CD4-positive, alpha-beta T cell (primary cell): ENCODE results near the gene TTC39B. TPM values are rescaled to one million over a fixed set of nuclear protein-coding genes. Genes with fewer than 3 reads are reported as not detected.

Experiments
- ATAC-seq: fragments of 200-7000 bp; cut with Tn5 transposase; one replicate; pipeline ENCODE4 v1.10.0; 2022; ENCODE audit warnings: mild to moderate bottlenecking; ENCODE audit not compliant: poor library complexity
- CTCF ChIA-PET: fragments of 350-600 bp; sonication (Branson Sonifier 250); formaldehyde crosslinking; loops from one replicate; lab custom pipeline; 2021; ENCODE audit warnings: antibody characterized with exemption, inconsistent platforms; lab: Charles Lee
- POLR2A ChIA-PET: fragments of 350-600 bp; sonication (Branson Sonifier 250); formaldehyde crosslinking; loops from one replicate; lab custom pipeline; 2021; ENCODE audit warnings: antibody characterized with exemption, inconsistent platforms; lab: Charles Lee
- DNase-seq, 14 experiments: peaks; one replicate each; pipeline ENCODE4 v3.0.0-alpha.2; 2013 to 2020; ENCODE audit warnings: mixed read lengths in 2 of 14
- H3K27ac ChIP-seq, 2 donors: one replicate each; pipeline versions ENCODE4 v1.5.1 to v1.7.0; 2013; ENCODE audit warnings: low read length in 2 of 2, low read depth in 1 of 2, mild to moderate bottlenecking in 1 of 2
- H3K27me3 ChIP-seq, 2 experiments: 1 replicate in 1 of 2; 2 replicates in 1 of 2; pipeline versions ENCODE4 v1.6.1 to v1.7.0; 2013; ENCODE audit warnings: low read length in 2 of 2, control low read depth in 1 of 2, mild to moderate bottlenecking in 1 of 2, moderate library complexity in 1 of 2; ENCODE audit not compliant: insufficient read depth in 2 of 2, control insufficient read depth in 1 of 2
- H3K36me3 ChIP-seq: one replicate; pipeline ENCODE4 v1.6.1; 2013; ENCODE audit warnings: low read length, control low read depth; ENCODE audit not compliant: insufficient read depth
- H3K4me1 ChIP-seq: one replicate; pipeline ENCODE4 v1.6.1; 2013; ENCODE audit warnings: low read length, control low read depth; ENCODE audit not compliant: insufficient read depth
- H3K4me3 ChIP-seq: one replicate; pipeline ENCODE4 v1.5.1; 2013; ENCODE audit warnings: mild to moderate bottlenecking, low read length, moderate library complexity
- H3K9me3 ChIP-seq, 2 experiments: 1 replicate in 1 of 2; 2 replicates in 1 of 2; pipeline versions ENCODE4 v1.6.1 to v1.7.0; 2013; ENCODE audit warnings: low read length in 2 of 2, mild to moderate bottlenecking in 2 of 2, control low read depth in 1 of 2, moderate library complexity in 1 of 2; ENCODE audit not compliant: control insufficient read depth in 1 of 2, insufficient read depth in 1 of 2
- H3K27ac Mint-ChIP-seq: one replicate; pipeline ENCODE4 v1.8.0; 2020; ENCODE audit warnings: mixed read lengths
- H3K27me3 Mint-ChIP-seq: one replicate; pipeline ENCODE4 v1.8.0; 2021; ENCODE audit warnings: mixed read lengths
- H3K36me3 Mint-ChIP-seq: one replicate; pipeline ENCODE4 v1.8.0; 2021; ENCODE audit warnings: low read depth, mixed read lengths
- H3K4me1 Mint-ChIP-seq: one replicate; pipeline ENCODE4 v1.8.0; 2021; ENCODE audit warnings: low read depth, mixed read lengths
- H3K4me3 Mint-ChIP-seq: one replicate; pipeline ENCODE4 v1.8.0; 2020; ENCODE audit warnings: mild to moderate bottlenecking, mixed read lengths
- H3K9me3 Mint-ChIP-seq: one replicate; pipeline ENCODE4 v1.8.0; 2020; ENCODE audit warnings: mixed read lengths
- intact Hi-C, 2 experiments: fragments of 100-400 bp; cut with DNase I in 1 of 2; cut with micrococcal nuclease in 1 of 2; formaldehyde crosslinking; loops; one replicate each; pipeline versions ENCODE4 v1.15.1 to v1.9.0; 2023 to 2025; cut with DNase I, micrococcal nuclease
- total RNA-seq, 174 experiments: library from RNA in 2 of 174; stranded (reverse) in 2 of 174; gene quantifications; one replicate each; pipeline ENCODE4 v1.2.3 and lab custom pipeline; 2021 to 2026
- TF ChIP-seq, protein P1 (sequence below): fragments of 200-600 bp; IDR thresholded peaks from one replicate; pipeline ENCODE4 v1.8.0; 2022; ENCODE audit warnings: antibody characterized with exemption, mild to moderate bottlenecking

TTC39B gene
- total RNA-seq, 2 experiments from 2014 or later: 37.6 to 43.6 TPM

DNA sequence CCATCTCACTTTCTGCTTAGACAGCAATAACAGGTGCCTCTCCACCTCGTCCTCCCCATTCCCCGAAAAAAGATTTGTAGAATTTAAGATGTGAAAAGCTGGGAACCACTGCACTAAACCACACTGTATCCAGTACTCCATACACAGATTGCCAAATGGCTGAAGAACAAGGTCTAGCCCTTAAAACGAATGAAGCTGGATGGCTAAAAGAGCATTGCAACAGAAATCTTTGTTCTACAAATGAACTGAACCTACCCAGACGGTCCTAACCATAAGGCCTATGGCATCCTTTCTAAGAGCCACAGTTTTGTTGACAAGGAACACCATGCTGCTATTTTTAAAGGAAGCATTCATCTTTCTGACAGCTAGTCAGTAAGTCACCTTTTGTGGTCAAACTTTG is 152.3 kb downstream of the TTC39B start:
- intact Hi-C loops: no loop called here
- H3K27ac Mint-ChIP-seq: no peak overlapping the region

DNA sequence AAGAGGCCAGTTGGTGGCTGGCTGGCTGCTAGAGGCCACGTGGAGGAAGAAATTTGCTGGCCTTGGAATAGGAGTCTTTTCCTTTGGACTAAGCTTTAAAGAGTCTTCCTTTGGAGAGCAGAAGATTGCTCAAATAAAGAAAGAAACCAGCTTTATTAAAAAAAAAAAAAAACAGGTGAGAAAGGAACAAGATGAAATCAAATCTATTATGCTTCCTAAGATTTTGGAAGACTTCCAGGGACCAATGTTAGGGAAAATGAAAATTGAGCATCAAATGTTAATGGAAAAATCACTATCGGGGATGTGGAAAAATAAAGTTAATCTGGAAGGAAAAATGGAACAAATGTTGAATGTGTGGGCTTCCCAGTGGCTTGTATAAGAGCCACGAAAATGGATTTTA is 153.1 kb downstream of the TTC39B start:
- intact Hi-C loops: loop anchor here in 1 of 2 experiments (2.0 kb wide), 1 partner anchor 21 kb away; no protein-coding TSS in a partner anchor
- no peak for ATAC-seq
- Histone ChIP-seq H3K36me3 (no peaks in the 10 kb centered on the region), H3K27me3 (no peaks in the 10 kb centered on the region), H3K4me1 (no peaks in the 10 kb centered on the region), H3K9me3 (no peaks in the 10 kb centered on the region), H3K27ac (no peak overlapping the region), H3K4me3 (no peak overlapping the region)
- H3K4me1 Mint-ChIP-seq: no peaks in the 10 kb centered on the region
- H3K4me3 Mint-ChIP-seq: no peak overlapping the region
- TF ChIP-seq, protein P1, sequence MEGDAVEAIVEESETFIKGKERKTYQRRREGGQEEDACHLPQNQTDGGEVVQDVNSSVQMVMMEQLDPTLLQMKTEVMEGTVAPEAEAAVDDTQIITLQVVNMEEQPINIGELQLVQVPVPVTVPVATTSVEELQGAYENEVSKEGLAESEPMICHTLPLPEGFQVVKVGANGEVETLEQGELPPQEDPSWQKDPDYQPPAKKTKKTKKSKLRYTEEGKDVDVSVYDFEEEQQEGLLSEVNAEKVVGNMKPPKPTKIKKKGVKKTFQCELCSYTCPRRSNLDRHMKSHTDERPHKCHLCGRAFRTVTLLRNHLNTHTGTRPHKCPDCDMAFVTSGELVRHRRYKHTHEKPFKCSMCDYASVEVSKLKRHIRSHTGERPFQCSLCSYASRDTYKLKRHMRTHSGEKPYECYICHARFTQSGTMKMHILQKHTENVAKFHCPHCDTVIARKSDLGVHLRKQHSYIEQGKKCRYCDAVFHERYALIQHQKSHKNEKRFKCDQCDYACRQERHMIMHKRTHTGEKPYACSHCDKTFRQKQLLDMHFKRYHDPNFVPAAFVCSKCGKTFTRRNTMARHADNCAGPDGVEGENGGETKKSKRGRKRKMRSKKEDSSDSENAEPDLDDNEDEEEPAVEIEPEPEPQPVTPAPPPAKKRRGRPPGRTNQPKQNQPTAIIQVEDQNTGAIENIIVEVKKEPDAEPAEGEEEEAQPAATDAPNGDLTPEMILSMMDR: no peak
- no peaks in the 10 kb centered on the region for H3K9me3 Mint-ChIP-seq
- peaks cover 28% of the 10 kb centered on the region for H3K27me3 Mint-ChIP-seq
- no peaks in the 10 kb centered on the region for H3K36me3 Mint-ChIP-seq
- ChIA-PET CTCF (no interaction called here), POLR2A (no interaction called here)
- DNase-seq: no peak
- H3K27ac Mint-ChIP-seq: no peak overlapping the region

More for the DNA sequence above, 152.3 kb downstream of the TTC39B start:
- Mint-ChIP-seq H3K4me1 (no peaks in the 10 kb centered on the region), H3K9me3 (no peaks in the 10 kb centered on the region), H3K36me3 (no peaks in the 10 kb centered on the region), H3K27me3 (peaks cover 28% of the 10 kb centered on the region), H3K4me3 (no peak overlapping the region)
- no peaks in the 10 kb centered on the region for H3K36me3 ChIP-seq
- H3K4me1 ChIP-seq: no peaks in the 10 kb centered on the region
- no peaks in the 10 kb centered on the region for H3K27me3 ChIP-seq
- no peak overlapping the region for H3K4me3 ChIP-seq
- DNase-seq (no peak), ATAC-seq (no peak)
- POLR2A ChIA-PET: no interaction called here
- no peaks in the 10 kb centered on the region for H3K9me3 ChIP-seq
- TF ChIP-seq, protein P1: no peak
- CTCF ChIA-PET: no interaction called here
- no peak overlapping the region for H3K27ac ChIP-seq

DNA sequence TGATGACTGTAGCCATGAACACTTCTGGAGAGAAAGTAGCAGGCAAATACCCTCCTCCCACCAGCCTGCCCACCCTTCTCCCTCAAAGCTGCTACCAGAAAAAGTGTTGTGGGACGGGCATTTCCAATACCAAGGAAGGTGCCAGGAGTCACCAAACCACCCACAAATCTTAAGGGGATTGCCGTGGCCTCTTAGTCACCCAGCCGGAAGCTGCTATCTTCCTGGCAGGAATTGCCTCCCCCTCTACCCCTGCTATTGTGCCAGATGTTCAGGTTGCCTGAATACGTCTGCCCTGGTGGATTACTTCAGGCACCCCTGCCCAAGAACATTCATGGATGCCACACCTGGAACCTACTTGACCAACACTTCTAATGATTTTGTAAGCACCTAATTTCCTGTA is 156.1 kb downstream of the TTC39B start:
- no peaks in the 10 kb centered on the region for H3K4me1 Mint-ChIP-seq
- TF ChIP-seq, protein P1: no peak
- H3K36me3 Mint-ChIP-seq: no peaks in the 10 kb centered on the region
- no peak overlapping the region for H3K4me3 Mint-ChIP-seq
- ChIA-PET POLR2A (no interaction called here), CTCF (no interaction called here)
- ATAC-seq: no peak
- intact Hi-C loops: no loop called here
- Histone ChIP-seq H3K27ac (no peak overlapping the region), H3K36me3 (no peaks in the 10 kb centered on the region), H3K4me3 (no peak overlapping the region), H3K9me3 (no peaks in the 10 kb centered on the region), H3K4me1 (no peaks in the 10 kb centered on the region), H3K27me3 (no peaks in the 10 kb centered on the region)
- no peaks in the 10 kb centered on the region for H3K9me3 Mint-ChIP-seq
- H3K27me3 Mint-ChIP-seq: peaks cover 22% of the 10 kb centered on the region
- no peak overlapping the region for H3K27ac Mint-ChIP-seq
- DNase-seq: no peak
